WTC11 (cell line): Measurements from ENCODE around the gene PPP1R36. TPM values are rescaled to one million over a fixed set of nuclear protein-coding genes. Genes with fewer than 3 reads are reported as not detected.

Source experiments
- ATAC-seq: fragments of 200-7000 bp; cut with Tn5 transposase; 2 replicates; pipeline ENCODE4 v1.10.0; 2021; ENCODE audit warnings: mild to moderate bottlenecking, moderate library complexity
- CTCF ChIA-PET: fragments of 300-600 bp; sonication (Branson Sonifier 250); formaldehyde crosslinking; loops from one replicate; lab custom pipeline; 2021; ENCODE audit warnings: antibody characterized with exemption; lab: Charles Lee
- POLR2A ChIA-PET: fragments of 350-600 bp; sonication (Branson Sonifier 250); formaldehyde crosslinking; loops from one replicate; lab custom pipeline; 2021; ENCODE audit warnings: antibody characterized with exemption; lab: Charles Lee
- DNase-seq: peaks from one replicate; pipeline ENCODE4 v3.0.0; 2021; ENCODE audit warnings: low spot score
- H3K27ac Mint-ChIP-seq: 2 replicates; pipeline ENCODE4 v1.8.0; 2021; ENCODE audit warnings: mixed read lengths
- H3K27me3 Mint-ChIP-seq: 2 replicates; pipeline ENCODE4 v1.8.0; 2021; ENCODE audit warnings: low read depth, mild to moderate bottlenecking, moderate library complexity, mixed read lengths
- H3K36me3 Mint-ChIP-seq: 2 replicates; pipeline ENCODE4 v1.8.0; 2021; ENCODE audit warnings: mixed read lengths
- H3K4me1 Mint-ChIP-seq: 2 replicates; pipeline ENCODE4 v1.8.0; 2022; ENCODE audit warnings: mixed read lengths
- H3K4me3 Mint-ChIP-seq: 2 replicates; pipeline ENCODE4 v1.8.0; 2021; ENCODE audit warnings: mild to moderate bottlenecking, moderate library complexity, mixed read lengths
- H3K9me3 Mint-ChIP-seq: 2 replicates; pipeline ENCODE4 v1.8.0; 2021; ENCODE audit warnings: mixed read lengths
- ATF2 ChIP-seq: sonication (generic); formaldehyde crosslinking; IDR thresholded peaks from 2 replicates; pipeline ENCODE4 v1.8.1; 2022; ENCODE audit warnings: low read depth, missing genetic modification reagents, borderline replicate concordance
- CREB1 ChIP-seq: sonication (generic); formaldehyde crosslinking; IDR thresholded peaks from 2 replicates; pipeline ENCODE4 v1.8.0; 2023; ENCODE audit warnings: mild to moderate bottlenecking, missing genetic modification reagents
- CREM ChIP-seq: sonication (generic); formaldehyde crosslinking; IDR thresholded peaks from 2 replicates; pipeline ENCODE4 v1.8.1; 2022; ENCODE audit warnings: mild to moderate bottlenecking, missing genetic modification reagents, moderate library complexity
- ELF4 ChIP-seq: sonication (generic); formaldehyde crosslinking; IDR thresholded peaks from 2 replicates; pipeline ENCODE4 v1.8.1; 2022; ENCODE audit warnings: low read depth, mild to moderate bottlenecking, moderate library complexity, missing genetic modification reagents
- FOXK1 ChIP-seq: sonication (generic); formaldehyde crosslinking; IDR thresholded peaks from 2 replicates; pipeline ENCODE4 v1.8.0; 2022; ENCODE audit warnings: mild to moderate bottlenecking, moderate library complexity, missing genetic modification reagents
- FOXP1 ChIP-seq: sonication (generic); formaldehyde crosslinking; IDR thresholded peaks from 2 replicates; pipeline ENCODE4 v1.8.0; 2022; ENCODE audit warnings: missing genetic modification reagents, mild to moderate bottlenecking, moderate library complexity, borderline replicate concordance
- MXD4 ChIP-seq: fragments of 250-450 bp; sonication (Bioruptor Pico); IDR thresholded peaks from 2 replicates; pipeline ENCODE4 v1.8.0; 2021; ENCODE audit warnings: mild to moderate bottlenecking, moderate library complexity, borderline replicate concordance
- MYBL2 ChIP-seq: sonication (generic); formaldehyde crosslinking; IDR thresholded peaks from 2 replicates; pipeline ENCODE4 v1.8.1; 2023; ENCODE audit warnings: mild to moderate bottlenecking, moderate library complexity, missing genetic modification reagents
- NFATC4 ChIP-seq: fragments of 250-450 bp; sonication (Bioruptor Pico); IDR thresholded peaks from 2 replicates; pipeline ENCODE4 v1.9.0; 2021; ENCODE audit warnings: mild to moderate bottlenecking
- NFE2L1 ChIP-seq: sonication (generic); formaldehyde crosslinking; IDR thresholded peaks from 2 replicates; pipeline ENCODE4 v1.8.1; 2023; ENCODE audit warnings: missing genetic modification reagents
- NFYB ChIP-seq: sonication (generic); formaldehyde crosslinking; conservative IDR thresholded peaks from 2 replicates; pipeline ENCODE4 v1.8.0; 2022; ENCODE audit warnings: low read depth, missing genetic modification reagents
- RELA ChIP-seq: sonication (generic); formaldehyde crosslinking; IDR thresholded peaks from 2 replicates; pipeline ENCODE4 v1.8.1; 2022; ENCODE audit warnings: missing genetic modification reagents, mild to moderate bottlenecking, borderline replicate concordance
- SMAD3 ChIP-seq: sonication (generic); formaldehyde crosslinking; IDR thresholded peaks from 2 replicates; pipeline ENCODE4 v1.8.0; 2022; ENCODE audit warnings: missing genetic modification reagents, mild to moderate bottlenecking, borderline replicate concordance
- SMAD4 ChIP-seq: sonication (generic); formaldehyde crosslinking; IDR thresholded peaks from 2 replicates; pipeline ENCODE4 v1.8.0; 2022; ENCODE audit warnings: mild to moderate bottlenecking, missing genetic modification reagents
- USF2 ChIP-seq: sonication (generic); formaldehyde crosslinking; IDR thresholded peaks from 2 replicates; pipeline ENCODE4 v1.8.1; 2023; ENCODE audit warnings: mild to moderate bottlenecking, missing genetic modification reagents, moderate library complexity
- ZBTB21 ChIP-seq: sonication (generic); formaldehyde crosslinking; IDR thresholded peaks from 2 replicates; pipeline ENCODE4 v1.8.1; 2023; ENCODE audit warnings: mild to moderate bottlenecking, missing genetic modification reagents, borderline replicate concordance
- ZNF396 ChIP-seq: fragments of 250-450 bp; sonication (Bioruptor Pico); IDR thresholded peaks from 2 replicates; pipeline ENCODE4 v1.8.0; 2021; ENCODE audit warnings: mild to moderate bottlenecking, moderate library complexity, borderline replicate concordance
- ZNF416 ChIP-seq: fragments of 250-450 bp; sonication (Bioruptor Pico); IDR thresholded peaks from 2 replicates; pipeline ENCODE4 v1.9.0; 2021; ENCODE audit warnings: mild to moderate bottlenecking, inconsistent platforms
- total RNA-seq: library from RNA; stranded (reverse); gene quantifications from 3 replicates; pipeline ENCODE4 v1.2.3, GENCODE V29; 2021
- TF ChIP-seq, protein P1 (sequence below): sonication (generic); formaldehyde crosslinking; IDR thresholded peaks from 2 replicates; pipeline ENCODE4 v1.8.0; 2023; ENCODE audit warnings: missing genetic modification reagents, mild to moderate bottlenecking, borderline replicate concordance
- TF ChIP-seq, protein P2 (sequence below): sonication (generic); formaldehyde crosslinking; IDR thresholded peaks from 2 replicates; pipeline ENCODE4 v1.8.1; 2022; ENCODE audit warnings: low read depth, mild to moderate bottlenecking, moderate library complexity, missing genetic modification reagents, borderline replicate concordance
- TF ChIP-seq, protein P3 (sequence below): sonication (generic); formaldehyde crosslinking; IDR thresholded peaks from 2 replicates; pipeline ENCODE4 v1.8.1; 2022; ENCODE audit warnings: mild to moderate bottlenecking, moderate library complexity, missing genetic modification reagents
- TF ChIP-seq, protein P4 (sequence below): fragments of 250-450 bp; sonication (Bioruptor Pico); IDR thresholded peaks from 2 replicates; pipeline ENCODE4 v1.8.0; 2021; ENCODE audit warnings: mild to moderate bottlenecking

PPP1R36 gene
- total RNA-seq, 1 experiment from 2014 or later, result 0.70 TPM

GRCh38 chr14:64504310-64504896 lies 45.4 kb upstream of the PPP1R36 start, which contains the start of gene ZBTB1 (continued):
- TF ChIP-seq, protein P1, sequence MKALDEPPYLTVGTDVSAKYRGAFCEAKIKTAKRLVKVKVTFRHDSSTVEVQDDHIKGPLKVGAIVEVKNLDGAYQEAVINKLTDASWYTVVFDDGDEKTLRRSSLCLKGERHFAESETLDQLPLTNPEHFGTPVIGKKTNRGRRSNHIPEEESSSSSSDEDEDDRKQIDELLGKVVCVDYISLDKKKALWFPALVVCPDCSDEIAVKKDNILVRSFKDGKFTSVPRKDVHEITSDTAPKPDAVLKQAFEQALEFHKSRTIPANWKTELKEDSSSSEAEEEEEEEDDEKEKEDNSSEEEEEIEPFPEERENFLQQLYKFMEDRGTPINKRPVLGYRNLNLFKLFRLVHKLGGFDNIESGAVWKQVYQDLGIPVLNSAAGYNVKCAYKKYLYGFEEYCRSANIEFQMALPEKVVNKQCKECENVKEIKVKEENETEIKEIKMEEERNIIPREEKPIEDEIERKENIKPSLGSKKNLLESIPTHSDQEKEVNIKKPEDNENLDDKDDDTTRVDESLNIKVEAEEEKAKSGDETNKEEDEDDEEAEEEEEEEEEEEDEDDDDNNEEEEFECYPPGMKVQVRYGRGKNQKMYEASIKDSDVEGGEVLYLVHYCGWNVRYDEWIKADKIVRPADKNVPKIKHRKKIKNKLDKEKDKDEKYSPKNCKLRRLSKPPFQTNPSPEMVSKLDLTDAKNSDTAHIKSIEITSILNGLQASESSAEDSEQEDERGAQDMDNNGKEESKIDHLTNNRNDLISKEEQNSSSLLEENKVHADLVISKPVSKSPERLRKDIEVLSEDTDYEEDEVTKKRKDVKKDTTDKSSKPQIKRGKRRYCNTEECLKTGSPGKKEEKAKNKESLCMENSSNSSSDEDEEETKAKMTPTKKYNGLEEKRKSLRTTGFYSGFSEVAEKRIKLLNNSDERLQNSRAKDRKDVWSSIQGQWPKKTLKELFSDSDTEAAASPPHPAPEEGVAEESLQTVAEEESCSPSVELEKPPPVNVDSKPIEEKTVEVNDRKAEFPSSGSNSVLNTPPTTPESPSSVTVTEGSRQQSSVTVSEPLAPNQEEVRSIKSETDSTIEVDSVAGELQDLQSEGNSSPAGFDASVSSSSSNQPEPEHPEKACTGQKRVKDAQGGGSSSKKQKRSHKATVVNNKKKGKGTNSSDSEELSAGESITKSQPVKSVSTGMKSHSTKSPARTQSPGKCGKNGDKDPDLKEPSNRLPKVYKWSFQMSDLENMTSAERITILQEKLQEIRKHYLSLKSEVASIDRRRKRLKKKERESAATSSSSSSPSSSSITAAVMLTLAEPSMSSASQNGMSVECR (CRISPR knock-in tag), result no peak
- TF ChIP-seq RELA (no peak), SMAD3 (CRISPR knock-in tag) (no peak), NFATC4 (CRISPR knock-in tag) (0 out of 2 replicates have a peak, but pooled peaks have one; percentile 64), NFE2L1 (CRISPR knock-in tag) (no peak), MYBL2 (0 out of 2 replicates have a peak, but pooled peaks have one; percentile 77), FOXK1 (CRISPR knock-in tag) (peak; percentile 10; the same call in 1 of the 2 replicates), ZNF416 (CRISPR knock-in tag) (0 out of 2 replicates have a peak, but pooled peaks have one; percentile 17), ATF2 (0 out of 2 replicates have a peak, but pooled peaks have one; percentile 15), MXD4 (CRISPR knock-in tag) (no peak), NFYB (CRISPR knock-in tag) (peak; percentile 33; the same call in 1 of the 2 replicates), SMAD4 (CRISPR knock-in tag) (no peak), ZBTB21 (CRISPR knock-in tag) (0 out of 2 replicates have a peak, but pooled peaks have one; percentile 22), FOXP1 (no peak), CREB1 (CRISPR knock-in tag) (no peak)
- TF ChIP-seq, protein P2, sequence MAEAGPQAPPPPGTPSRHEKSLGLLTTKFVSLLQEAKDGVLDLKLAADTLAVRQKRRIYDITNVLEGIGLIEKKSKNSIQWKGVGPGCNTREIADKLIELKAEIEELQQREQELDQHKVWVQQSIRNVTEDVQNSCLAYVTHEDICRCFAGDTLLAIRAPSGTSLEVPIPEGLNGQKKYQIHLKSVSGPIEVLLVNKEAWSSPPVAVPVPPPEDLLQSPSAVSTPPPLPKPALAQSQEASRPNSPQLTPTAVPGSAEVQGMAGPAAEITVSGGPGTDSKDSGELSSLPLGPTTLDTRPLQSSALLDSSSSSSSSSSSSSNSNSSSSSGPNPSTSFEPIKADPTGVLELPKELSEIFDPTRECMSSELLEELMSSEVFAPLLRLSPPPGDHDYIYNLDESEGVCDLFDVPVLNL (CRISPR knock-in tag), result peak; percentile 19; the same call in 1 of the 2 replicates
- TF ChIP-seq, all 79 proteins: peak for 11

DNA sequence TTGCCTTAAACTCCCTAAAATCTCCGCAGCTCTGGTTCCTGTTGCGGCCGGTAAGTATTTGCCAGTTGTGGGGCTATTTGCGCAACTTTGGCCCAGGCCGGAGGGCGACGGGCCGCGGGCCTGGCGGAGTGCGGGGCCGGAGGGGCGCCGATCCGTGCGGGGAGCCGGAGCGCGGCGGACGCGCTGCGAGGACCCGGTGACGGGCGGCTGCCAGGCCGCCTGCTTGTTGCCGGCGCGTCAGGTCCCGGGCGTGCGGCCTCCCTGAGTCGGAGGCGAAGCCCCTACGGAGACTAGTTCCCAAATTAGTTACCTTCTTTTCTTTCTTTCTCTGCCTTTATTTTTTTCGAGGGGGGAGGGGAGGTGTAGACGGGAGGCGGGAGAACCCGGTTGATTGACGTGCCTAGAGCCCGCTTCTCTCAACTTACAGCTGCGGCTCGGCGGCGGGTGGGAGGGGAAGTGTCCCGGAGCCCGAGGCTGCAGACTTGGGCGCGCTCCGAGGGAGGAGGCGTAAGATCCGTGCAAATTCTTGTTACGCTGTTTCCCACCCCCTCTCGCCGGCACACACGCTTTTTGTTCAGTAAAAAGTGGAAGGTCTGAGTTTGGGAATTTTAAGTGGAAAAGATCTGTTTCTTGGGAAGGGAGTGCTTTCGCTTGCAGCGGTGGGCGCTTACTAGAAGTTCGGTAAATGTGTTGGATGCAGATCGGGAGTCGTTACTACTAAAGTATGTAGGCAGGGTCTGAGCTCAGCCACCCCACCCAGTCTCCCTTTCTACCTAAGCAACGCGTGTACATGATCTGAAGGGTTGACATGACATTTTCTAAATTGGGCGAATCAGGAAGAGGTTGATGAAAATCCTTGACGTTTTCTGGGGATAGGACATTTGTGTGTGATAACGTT lies 44.6 kb upstream of the PPP1R36 start:
- TF ChIP-seq CREM (CRISPR knock-in tag) (0 out of 2 replicates have a peak, but pooled peaks have one; percentile 26), ZNF396 (CRISPR knock-in tag) (no peak), ELF4 (0 out of 2 replicates have a peak, but pooled peaks have one; percentile 13), USF2 (CRISPR knock-in tag) (0 out of 2 replicates have a peak, but pooled peaks have one; percentile 4)
- TF ChIP-seq, protein P3, sequence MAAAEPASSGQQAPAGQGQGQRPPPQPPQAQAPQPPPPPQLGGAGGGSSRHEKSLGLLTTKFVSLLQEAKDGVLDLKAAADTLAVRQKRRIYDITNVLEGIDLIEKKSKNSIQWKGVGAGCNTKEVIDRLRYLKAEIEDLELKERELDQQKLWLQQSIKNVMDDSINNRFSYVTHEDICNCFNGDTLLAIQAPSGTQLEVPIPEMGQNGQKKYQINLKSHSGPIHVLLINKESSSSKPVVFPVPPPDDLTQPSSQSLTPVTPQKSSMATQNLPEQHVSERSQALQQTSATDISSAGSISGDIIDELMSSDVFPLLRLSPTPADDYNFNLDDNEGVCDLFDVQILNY (CRISPR knock-in tag), result 0 out of 2 replicates have a peak, but pooled peaks have one; percentile 21
- TF ChIP-seq, protein P4, sequence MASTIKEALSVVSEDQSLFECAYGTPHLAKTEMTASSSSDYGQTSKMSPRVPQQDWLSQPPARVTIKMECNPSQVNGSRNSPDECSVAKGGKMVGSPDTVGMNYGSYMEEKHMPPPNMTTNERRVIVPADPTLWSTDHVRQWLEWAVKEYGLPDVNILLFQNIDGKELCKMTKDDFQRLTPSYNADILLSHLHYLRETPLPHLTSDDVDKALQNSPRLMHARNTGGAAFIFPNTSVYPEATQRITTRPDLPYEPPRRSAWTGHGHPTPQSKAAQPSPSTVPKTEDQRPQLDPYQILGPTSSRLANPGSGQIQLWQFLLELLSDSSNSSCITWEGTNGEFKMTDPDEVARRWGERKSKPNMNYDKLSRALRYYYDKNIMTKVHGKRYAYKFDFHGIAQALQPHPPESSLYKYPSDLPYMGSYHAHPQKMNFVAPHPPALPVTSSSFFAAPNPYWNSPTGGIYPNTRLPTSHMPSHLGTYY (CRISPR knock-in tag), result peak; percentile 65; the same call in 1 of the 2 replicates
- Mint-ChIP-seq H3K9me3 (no peaks in the 10 kb centered on the region), H3K4me3 (peak overlapping the region; percentile 81), H3K36me3 (no peaks in the 10 kb centered on the region), H3K27me3 (no peaks in the 10 kb centered on the region), H3K27ac (peak overlapping the region; percentile 89), H3K4me1 (peaks cover 62% of the 10 kb centered on the region)
- ChIA-PET CTCF (interaction anchor here (1.2 to 1.8 kb wide), 2 partner anchors 17 to 132 kb away, joined by 3 to 6 read pairs; no protein-coding TSS in a partner anchor), POLR2A (interaction anchor here (0.5 to 2.8 kb wide), 18 partner anchors 10 to 464 kb away, joined by 3 to 14 read pairs (median 4); partner anchors contain the start of genes HSPA2 and MTHFD1)
- ATAC-seq, result peak; percentile 36
- peak; percentile 83 for DNase-seq
